SHP77 treated with DMSO at 0.1 percent for 48 hours (cell line): ENCODE measurements around the gene CACNB4.
A peak's percentile ranks its signal among the peaks of the same experiment; 100 is the strongest.
"Not testable (repeated sequence)": the region's sequence is repeated elsewhere in the genome, so short reads cannot be mapped to it uniquely, and the experiment has no call there.

Experiments
- DNase-seq: peaks from one replicate; lab custom pipeline; 2025; lab: John Stamatoyannopoulos, UW

Gene CACNB4

GRCh38 chr2:151819920-151820319 is 278.9 kb downstream of the CACNB4 start:
- no peak for DNase-seq

GRCh38 chr2:151817929-151818328 is 280.9 kb downstream of the CACNB4 start:
- no peak for DNase-seq

GRCh38 chr2:151816843-151817242 is 282.0 kb downstream of the CACNB4 start:
- DNase-seq: no peak

- DNase-seq: no peak
These were observed 282.9 kb downstream of the CACNB4 start for GRCh38 chr2:151815821-151816489.

- no peak for DNase-seq
These were observed 288.4 kb downstream of the CACNB4 start for GRCh38 chr2:151810489-151810888.

GRCh38 chr2:151809073-151809383 is 289.8 kb downstream of the CACNB4 start:
- no peak for DNase-seq

- DNase-seq: peak; percentile 1
These were observed 290.4 kb downstream of the CACNB4 start for GRCh38 chr2:151808258-151809072.

- no peak for DNase-seq
These were observed 292.9 kb downstream of the CACNB4 start for GRCh38 chr2:151805961-151806360.

- DNase-seq: no peak
These were observed 293.5 kb downstream of the CACNB4 start for GRCh38 chr2:151805343-151805742.

- no peak for DNase-seq
These were observed 295.0 kb downstream of the CACNB4 start for GRCh38 chr2:151803811-151804210.

- no peak for DNase-seq
These were observed 296.5 kb downstream of the CACNB4 start for GRCh38 chr2:151802315-151802714.

- DNase-seq: no peak
These were observed 299.0 kb downstream of the CACNB4 start for GRCh38 chr2:151799886-151800292.

GRCh38 chr2:151796774-151797173 is 302.1 kb downstream of the CACNB4 start:
- no peak for DNase-seq

- no peak for DNase-seq
These were observed 303.1 kb downstream of the CACNB4 start for GRCh38 chr2:151795646-151796240.

GRCh38 chr2:151794422-151794821 is 304.4 kb downstream of the CACNB4 start:
- DNase-seq: not testable (repeated sequence)

GRCh38 chr2:151793123-151793522 is 305.7 kb downstream of the CACNB4 start:
- no peak for DNase-seq

- no peak for DNase-seq
These were observed 306.3 kb downstream of the CACNB4 start for GRCh38 chr2:151792589-151792988.

GRCh38 chr2:151791545-151791944 is 307.3 kb downstream of the CACNB4 start:
- DNase-seq: no peak

- DNase-seq: no peak
These were observed 308.2 kb downstream of the CACNB4 start for GRCh38 chr2:151790689-151791088.

GRCh38 chr2:151789055-151789834 is 309.6 kb downstream of the CACNB4 start:
- no peak for DNase-seq

GRCh38 chr2:151786483-151786882 is 312.4 kb downstream of the CACNB4 start:
- no peak for DNase-seq

- DNase-seq: no peak
These were observed 312.8 kb downstream of the CACNB4 start for GRCh38 chr2:151786077-151786476.
